G401 (cell line): ENCODE results near the gene PCDH18. TPM values are rescaled to one million over a fixed set of nuclear protein-coding genes. Genes with fewer than 3 reads are reported as not detected.
A peak's percentile ranks its signal among the peaks of the same experiment; 100 is the strongest.

Experiments
- DNase-seq: peaks from one replicate; pipeline ENCODE4 v3.0.0-alpha.2; 2015; ENCODE audit warnings: low spot score
- in situ Hi-C: cut with HindIII; loops from 2 replicates; pipeline ENCODE4 v1.10.0; 2016; ENCODE audit warnings: low sequenced_read_pairs, mixed read lengths
- total RNA-seq: library from RNA; depleted of rRNA; stranded (reverse); fragments of >200 nt; shearing (Covaris generic); gene quantifications from 2 replicates; pipeline ENCODE4 v1.2.3, GENCODE V29; 2014

The PCDH18 gene
- total RNA-seq, 1 experiment from 2014 or later: 3.4 TPM

DNA sequence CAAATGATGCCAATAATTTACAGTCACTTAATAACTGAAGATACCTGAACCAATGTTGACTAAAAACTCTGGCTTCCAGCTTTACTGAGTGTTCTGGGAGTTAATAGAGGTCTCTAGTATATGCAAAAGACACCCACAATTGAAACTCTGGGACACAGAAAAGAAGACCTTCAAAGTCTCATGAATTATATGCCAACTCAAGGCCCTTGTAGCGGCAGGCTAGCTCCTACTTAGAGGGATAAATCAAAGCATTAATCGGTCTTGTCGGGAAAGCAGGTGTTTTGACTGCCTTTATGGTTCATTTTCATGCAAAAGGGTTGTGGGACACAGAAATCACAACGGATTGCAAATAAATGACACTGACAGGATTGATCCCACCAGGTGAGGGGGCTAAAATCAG, 55.9 kb downstream of the PCDH18 start:
- DNase-seq: no peak
- in situ Hi-C loops: no loop called here

DNA sequence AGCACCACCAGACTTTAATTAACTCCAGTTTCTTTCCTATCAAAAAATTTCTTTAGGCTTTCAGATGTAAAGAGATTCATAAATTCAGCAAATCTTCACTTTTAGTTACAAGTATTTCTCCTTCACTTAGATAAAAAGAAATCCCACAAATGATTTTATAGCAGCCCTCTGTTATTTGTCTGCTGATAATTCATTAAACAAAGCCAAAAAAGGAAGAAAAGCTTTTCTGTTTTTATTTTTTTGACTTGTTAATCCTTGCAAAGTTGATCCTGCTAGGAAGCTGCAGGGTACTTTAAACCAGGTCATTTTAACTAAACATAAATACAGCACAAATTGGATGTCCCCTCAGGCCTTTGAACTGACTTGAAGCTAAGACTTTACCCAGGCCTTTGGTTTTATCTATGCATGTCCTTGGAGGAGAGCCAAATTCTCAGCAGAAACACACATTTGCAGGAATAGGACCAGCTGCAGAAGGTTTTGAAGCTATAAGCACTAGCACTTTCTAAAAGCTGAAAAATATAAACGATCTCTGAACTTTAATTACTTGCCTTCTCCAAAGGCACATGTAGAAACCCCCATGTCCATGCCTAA, 57.5 kb downstream of the PCDH18 start:
- in situ Hi-C loops: no loop called here
- DNase-seq: peak; percentile 13

DNA sequence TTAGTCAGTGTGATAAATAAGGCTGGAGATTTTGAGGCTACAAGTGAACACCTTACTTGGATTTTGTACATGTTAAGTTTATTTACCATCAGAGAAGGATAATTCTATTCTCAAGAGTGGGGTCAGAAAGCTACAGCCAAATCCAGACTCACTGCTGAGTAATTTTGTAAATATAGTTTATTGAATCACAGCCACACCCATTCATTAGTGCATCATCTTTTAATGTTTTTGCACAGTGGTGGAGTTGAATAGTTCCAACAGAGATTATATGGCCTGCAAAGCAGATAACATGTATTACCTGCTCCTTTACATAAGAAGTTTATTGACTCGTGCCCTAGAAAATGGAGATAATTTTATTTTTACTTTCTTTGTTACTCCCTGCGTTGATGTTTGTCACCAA, 60.4 kb downstream of the PCDH18 start:
- in situ Hi-C loops: no loop called here
- no peak for DNase-seq

DNA sequence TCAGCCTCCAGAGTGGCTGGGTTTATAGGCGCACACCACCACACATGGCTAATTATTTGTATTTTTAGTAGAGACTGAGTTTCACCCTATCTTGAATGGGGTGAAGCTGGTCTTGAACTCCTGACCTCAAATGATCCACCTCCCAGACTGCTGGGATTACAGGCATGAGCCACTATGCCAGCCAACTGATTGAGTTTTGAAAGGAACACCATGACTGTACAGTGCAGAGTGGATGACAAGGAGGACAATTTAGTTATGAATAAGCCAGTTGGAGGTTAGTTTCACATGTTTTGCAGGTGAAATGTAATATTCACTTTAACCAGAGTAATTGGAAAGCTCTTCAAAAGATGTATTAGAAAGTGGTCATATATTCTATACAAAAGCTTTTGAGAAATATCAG, 60.8 kb downstream of the PCDH18 start:
- DNase-seq: no peak
- in situ Hi-C loops: no loop called here

DNA sequence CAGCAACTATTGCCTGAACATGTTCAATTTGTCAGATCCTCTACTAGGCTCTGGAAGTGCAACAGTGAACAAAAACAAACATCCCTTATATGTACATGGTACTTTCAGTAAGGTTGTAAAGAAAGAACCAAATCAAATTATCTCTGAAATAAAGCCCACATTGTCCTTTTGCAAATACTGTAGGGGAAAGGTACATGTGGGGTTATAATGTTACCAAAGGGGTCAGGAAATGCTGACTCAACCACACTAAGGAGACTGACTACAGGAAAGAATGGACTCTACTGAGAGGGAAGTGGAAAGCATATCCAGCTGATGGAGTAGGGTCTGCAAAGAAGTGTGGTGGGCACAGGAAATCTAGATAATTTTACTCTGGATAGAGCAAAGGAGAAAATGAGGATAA, 61.5 kb downstream of the PCDH18 start:
- in situ Hi-C loops: no loop called here
- DNase-seq: no peak
